Central memory CD8-positive, alpha-beta T cell (primary cell): ENCODE measurements around the gene ALDH16A1.
A peak's percentile ranks its signal among the peaks of the same experiment; 100 is the strongest.
"Not testable (repeated sequence)": the region's sequence is repeated elsewhere in the genome, so short reads cannot be mapped to it uniquely, and the experiment has no call there.

Experiments used
- ATAC-seq: fragments of 150-1000 bp; cut with Tn5 transposase; replicated peaks from 2 replicates; pipeline ENCODE4 v1.10.0; 2022; ENCODE audit warnings: mild to moderate bottlenecking, moderate FRiP score, moderate number of reproducible peaks; ENCODE audit not compliant: poor library complexity, severe bottlenecking; ENCODE audit errors: extremely low read depth
- DNase-seq, 2 donors: peaks; one replicate each; pipeline ENCODE4 v3.0.0; 2021; ENCODE audit warnings: low spot score in 2 of 2
- H3K27ac Mint-ChIP-seq: one replicate; pipeline ENCODE4 v1.8.0; 2022; ENCODE audit warnings: low read depth, mild to moderate bottlenecking, moderate library complexity, mixed read lengths
- H3K27me3 Mint-ChIP-seq: one replicate; pipeline ENCODE4 v1.8.0; 2022; ENCODE audit warnings: mixed read lengths
- H3K36me3 Mint-ChIP-seq: one replicate; pipeline ENCODE4 v1.8.0; 2022; ENCODE audit warnings: mild to moderate bottlenecking, moderate library complexity, mixed read lengths; ENCODE audit not compliant: insufficient read depth
- H3K4me1 Mint-ChIP-seq: one replicate; pipeline ENCODE4 v1.8.0; 2022; ENCODE audit warnings: mixed read lengths
- H3K4me3 Mint-ChIP-seq: one replicate; pipeline ENCODE4 v1.8.0; 2022; ENCODE audit warnings: mild to moderate bottlenecking, moderate library complexity, mixed read lengths
- H3K9me3 Mint-ChIP-seq: one replicate; pipeline ENCODE4 v1.8.0; 2022; ENCODE audit warnings: mixed read lengths

The ALDH16A1 gene

DNA sequence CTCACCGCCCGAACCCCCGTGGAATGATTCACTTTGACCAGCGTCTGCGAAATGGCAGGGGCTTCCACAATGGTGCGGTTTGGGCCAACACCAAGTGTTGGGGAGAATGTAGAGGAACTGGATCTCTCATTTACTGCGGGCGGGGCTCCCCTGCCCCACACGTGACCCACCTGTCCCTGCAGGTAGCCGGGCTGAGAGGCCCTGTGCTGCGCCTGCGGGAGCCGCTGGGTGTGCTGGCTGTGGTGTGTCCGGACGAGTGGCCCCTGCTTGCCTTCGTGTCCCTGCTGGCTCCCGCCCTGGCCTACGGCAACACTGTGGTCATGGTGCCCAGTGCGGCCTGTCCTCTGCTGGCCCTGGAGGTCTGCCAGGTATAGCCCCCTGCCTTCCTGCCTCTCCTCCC is 15.2 kb downstream of the ALDH16A1 start:
- Mint-ChIP-seq H3K4me3 (no peak overlapping the region), H3K27me3 (no peaks in the 10 kb centered on the region), H3K36me3 (peaks cover 19% of the 10 kb centered on the region), H3K27ac (peak overlapping the region; percentile 99), H3K4me1 (peaks cover 30% of the 10 kb centered on the region), H3K9me3 (no peaks in the 10 kb centered on the region)
- no peak for DNase-seq
- no peak for ATAC-seq

DNA sequence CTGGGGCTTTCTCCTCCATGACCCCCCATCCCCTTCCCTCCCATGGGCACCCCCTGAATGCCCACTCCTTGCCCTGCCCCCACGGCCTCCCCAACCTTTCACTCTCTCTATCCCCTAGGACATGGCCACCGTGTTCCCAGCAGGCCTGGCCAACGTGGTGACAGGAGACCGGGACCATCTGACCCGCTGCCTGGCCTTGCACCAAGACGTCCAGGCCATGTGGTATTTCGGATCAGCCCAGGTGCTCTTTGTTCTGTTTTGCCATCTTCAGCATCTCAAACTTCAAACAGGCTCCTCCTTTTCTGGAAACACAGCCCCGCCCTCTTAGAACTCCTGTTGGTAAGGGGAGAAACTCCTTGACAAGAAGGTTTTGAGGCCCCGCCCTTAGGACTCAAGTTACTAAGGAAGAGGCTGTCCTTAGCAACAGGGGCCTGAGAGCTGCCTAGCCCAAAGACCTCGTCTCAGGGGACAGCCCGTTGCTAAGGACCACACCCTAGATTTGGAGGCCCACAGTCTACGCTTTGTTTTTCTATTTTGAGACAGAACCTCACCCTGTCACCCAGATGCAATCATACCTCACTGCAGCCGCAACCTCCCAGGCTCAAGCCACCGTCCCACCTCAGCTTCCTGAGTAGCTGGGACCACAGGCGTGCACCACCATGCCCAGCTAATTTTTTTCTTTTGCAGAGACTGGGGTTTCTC is 15.9 kb downstream of the ALDH16A1 start:
- Mint-ChIP-seq H3K27me3 (no peaks in the 10 kb centered on the region), H3K4me3 (peak overlapping the region; percentile 79), H3K4me1 (peaks cover 35% of the 10 kb centered on the region), H3K27ac (peak overlapping the region; percentile 99), H3K36me3 (peaks cover 19% of the 10 kb centered on the region), H3K9me3 (no peaks in the 10 kb centered on the region)
- DNase-seq = peak; percentile 74 to 93
- peak; percentile 87 for ATAC-seq

DNA sequence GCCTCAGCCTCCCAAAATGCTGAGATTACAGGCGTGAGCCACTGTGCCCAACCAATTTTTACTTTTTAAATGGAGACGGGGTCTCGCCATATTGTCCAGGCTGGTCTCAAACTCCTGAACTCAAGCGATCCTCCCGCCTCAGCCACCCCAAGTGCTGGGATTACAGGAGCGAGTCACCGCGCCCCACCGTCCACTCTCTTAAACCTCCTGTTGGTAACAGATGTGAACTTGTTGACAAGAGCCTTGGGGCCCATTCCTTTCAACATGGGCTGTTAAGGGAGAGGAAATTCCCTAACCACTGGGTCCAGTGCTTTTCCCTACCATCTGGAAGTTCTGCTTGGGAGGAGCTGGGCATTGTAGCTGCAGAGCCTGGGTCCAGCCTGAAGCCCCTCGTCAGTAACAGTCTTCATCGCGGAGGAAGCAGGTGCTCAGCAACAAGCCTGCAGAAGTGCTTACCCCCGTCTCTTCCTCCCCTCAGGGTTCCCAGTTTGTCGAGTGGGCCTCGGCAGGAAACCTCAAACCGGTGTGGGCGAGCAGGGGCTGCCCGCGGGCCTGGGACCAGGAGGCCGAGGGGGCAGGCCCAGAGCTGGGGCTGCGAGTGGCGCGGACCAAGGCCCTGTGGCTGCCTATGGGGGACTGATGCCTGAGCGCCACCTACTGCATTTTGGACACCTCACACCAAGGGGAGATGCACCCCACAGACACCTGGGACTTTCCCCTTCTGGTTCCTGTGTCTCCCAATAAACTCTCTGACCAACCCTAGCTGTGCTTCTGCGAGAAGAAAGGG is 17.0 kb downstream of the ALDH16A1 start:
- peak; percentile 67 to 82 for DNase-seq
- peak overlapping the region; percentile 99 for H3K27ac Mint-ChIP-seq
- peak; percentile 38 for ATAC-seq
- H3K4me3 Mint-ChIP-seq = peak overlapping the region; percentile 53
- H3K4me1 Mint-ChIP-seq = peaks cover 38% of the 10 kb centered on the region
- H3K9me3 Mint-ChIP-seq = no peaks in the 10 kb centered on the region
- peaks cover 22% of the 10 kb centered on the region for H3K36me3 Mint-ChIP-seq
- no peaks in the 10 kb centered on the region for H3K27me3 Mint-ChIP-seq

DNA sequence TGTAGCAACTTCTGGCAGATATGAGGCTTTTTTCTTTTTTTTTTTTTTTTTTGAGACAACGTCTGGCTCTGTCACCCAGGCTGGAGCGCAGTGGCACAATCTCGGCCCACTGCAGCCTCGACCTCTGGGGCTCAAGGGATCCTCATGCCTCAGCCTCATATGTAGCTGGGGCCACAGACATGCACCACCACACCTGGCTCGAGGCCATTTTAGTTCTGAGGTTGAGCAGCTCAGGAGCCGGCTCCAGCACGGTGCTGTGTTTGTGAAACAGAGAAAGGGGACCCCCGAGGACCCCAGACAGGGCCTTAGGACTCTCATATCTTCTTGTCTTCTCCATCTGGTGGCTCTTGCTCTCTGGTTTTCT is 17.6 kb downstream of the ALDH16A1 start:
- Mint-ChIP-seq H3K36me3 (peaks cover 25% of the 10 kb centered on the region), H3K9me3 (no peaks in the 10 kb centered on the region), H3K4me1 (peaks cover 43% of the 10 kb centered on the region), H3K27me3 (no peaks in the 10 kb centered on the region), H3K4me3 (peak overlapping the region; percentile 53), H3K27ac (peak overlapping the region; percentile 99)
- ATAC-seq (no peak), DNase-seq (no peak)

DNA sequence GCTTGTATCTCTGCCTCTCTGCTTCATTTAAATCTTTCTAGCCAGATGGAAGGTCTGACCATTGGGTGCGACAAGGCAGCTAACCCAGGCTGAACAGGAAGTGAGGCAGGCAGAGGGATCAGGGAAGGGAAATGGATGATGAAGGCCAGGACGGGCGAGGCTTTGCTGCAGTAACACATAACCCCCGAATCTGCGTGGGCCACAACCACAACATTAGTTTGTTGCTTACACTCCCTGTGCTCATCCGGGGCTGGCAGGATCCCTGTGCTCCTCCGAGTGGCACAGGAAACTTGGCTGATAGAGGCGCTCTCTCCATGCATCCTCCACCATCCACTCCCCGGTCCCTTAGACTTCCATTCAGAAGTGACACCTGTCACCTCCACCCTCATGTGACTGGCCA is 19.9 kb downstream of the ALDH16A1 start:
- Mint-ChIP-seq H3K27ac (peak overlapping the region; percentile 99), H3K9me3 (no peaks in the 10 kb centered on the region), H3K27me3 (no peaks in the 10 kb centered on the region), H3K4me3 (peak overlapping the region; percentile 92), H3K4me1 (peaks cover 54% of the 10 kb centered on the region), H3K36me3 (peaks cover 44% of the 10 kb centered on the region)
- ATAC-seq (no peak), DNase-seq (no peak)

DNA sequence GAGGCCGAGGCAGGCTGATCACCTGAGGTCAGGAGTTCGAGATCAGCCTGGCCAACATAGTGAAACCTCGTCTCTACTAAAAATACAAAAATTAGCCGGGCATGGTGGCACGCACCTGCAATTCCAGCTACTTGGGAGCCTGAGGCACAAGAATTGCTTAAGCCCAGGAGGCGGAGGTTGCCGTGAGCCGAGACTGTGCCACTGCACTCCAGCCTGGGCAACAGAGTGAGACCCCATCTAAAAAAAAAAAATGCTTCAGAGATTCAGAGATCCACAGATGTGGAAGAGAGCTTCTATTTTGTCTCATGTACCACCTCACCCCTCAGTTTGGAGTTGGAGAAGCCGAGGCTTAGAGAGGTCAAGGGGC is 20.5 kb downstream of the ALDH16A1 start:
- Mint-ChIP-seq H3K27ac (peak overlapping the region; percentile 99), H3K4me3 (peak overlapping the region; percentile 92), H3K36me3 (peaks cover 45% of the 10 kb centered on the region), H3K4me1 (peaks cover 51% of the 10 kb centered on the region)
- not testable (repeated sequence) for H3K27me3 Mint-ChIP-seq, H3K9me3 Mint-ChIP-seq, DNase-seq, ATAC-seq

DNA sequence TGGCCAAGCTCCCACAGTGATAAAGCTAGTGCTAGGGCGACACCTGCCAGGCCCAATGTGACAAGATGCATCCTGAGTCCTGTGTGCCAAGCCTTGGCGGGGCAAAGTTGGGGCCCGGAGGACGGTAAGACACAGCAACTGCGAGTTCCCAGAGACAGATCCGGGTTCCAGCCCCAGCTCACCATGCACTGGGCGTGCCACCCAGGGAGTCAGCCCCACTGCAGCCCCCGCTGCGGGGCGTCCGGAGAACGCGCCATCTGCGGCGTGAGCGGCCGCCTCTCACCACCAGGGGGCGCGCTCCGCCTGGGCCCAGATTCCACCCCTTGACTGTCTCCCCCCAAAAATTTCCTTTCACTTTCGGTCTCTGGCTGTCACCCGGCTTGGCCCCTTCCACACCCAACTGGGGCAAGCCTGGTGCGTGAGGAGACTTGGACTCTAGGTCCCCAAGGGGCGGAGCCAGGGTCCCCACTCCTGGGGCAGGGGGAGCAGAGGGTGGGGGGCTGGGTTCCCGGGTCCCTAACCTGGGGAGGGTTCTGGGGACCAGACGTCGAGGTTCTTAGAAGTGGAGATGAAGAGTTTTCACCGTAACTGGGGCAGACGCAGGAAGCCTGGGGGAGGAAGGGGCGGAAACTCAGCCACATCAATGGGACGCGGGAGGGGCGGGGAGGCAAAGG is 21.0 kb downstream of the ALDH16A1 start, which contains the start of gene FLT3LG:
TSS of gene FLT3LG (plus strand) at position 348 of the 674 bp plus-strand sequence. CDS start 425 bp downstream, outside the sequence.
- peak within 1 kb of the TSS; percentile 92 for H3K4me3 Mint-ChIP-seq
- no peaks in the 10 kb centered on the region for H3K9me3 Mint-ChIP-seq
- peak; percentile 50 for ATAC-seq
- peaks cover 46% of the 10 kb centered on the region for H3K4me1 Mint-ChIP-seq
- peak within 1 kb of the TSS; percentile 99 for H3K27ac Mint-ChIP-seq
- DNase-seq = peak; percentile 87 to 90
- peaks cover 44% of the 10 kb centered on the region for H3K36me3 Mint-ChIP-seq
- no peaks in the 10 kb centered on the region for H3K27me3 Mint-ChIP-seq

DNA sequence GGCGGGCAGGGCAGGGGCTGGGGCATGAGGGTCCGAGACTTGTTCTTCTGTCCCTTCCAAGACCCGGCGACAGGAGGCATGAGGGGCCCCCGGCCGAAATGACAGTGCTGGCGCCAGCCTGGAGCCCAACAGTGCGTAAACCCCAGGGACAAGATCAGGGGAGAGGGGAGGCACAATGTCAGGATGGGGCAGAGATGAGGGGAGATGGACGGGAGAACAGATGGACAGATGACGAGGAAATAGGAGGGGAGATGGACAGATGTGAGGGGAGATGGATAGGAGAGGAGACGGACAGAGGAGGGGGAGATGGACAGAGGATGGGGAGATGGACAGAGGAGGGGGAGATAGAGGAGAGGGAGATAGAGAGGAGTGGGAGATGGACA is 21.5 kb downstream of the ALDH16A1 start:
- no peaks in the 10 kb centered on the region for H3K9me3 Mint-ChIP-seq
- peak overlapping the region; percentile 92 for H3K4me3 Mint-ChIP-seq
- no peak for ATAC-seq
- H3K27me3 Mint-ChIP-seq = no peaks in the 10 kb centered on the region
- peaks cover 45% of the 10 kb centered on the region for H3K36me3 Mint-ChIP-seq
- H3K27ac Mint-ChIP-seq = peak overlapping the region; percentile 99
- peaks cover 44% of the 10 kb centered on the region for H3K4me1 Mint-ChIP-seq
- no peak for DNase-seq

DNA sequence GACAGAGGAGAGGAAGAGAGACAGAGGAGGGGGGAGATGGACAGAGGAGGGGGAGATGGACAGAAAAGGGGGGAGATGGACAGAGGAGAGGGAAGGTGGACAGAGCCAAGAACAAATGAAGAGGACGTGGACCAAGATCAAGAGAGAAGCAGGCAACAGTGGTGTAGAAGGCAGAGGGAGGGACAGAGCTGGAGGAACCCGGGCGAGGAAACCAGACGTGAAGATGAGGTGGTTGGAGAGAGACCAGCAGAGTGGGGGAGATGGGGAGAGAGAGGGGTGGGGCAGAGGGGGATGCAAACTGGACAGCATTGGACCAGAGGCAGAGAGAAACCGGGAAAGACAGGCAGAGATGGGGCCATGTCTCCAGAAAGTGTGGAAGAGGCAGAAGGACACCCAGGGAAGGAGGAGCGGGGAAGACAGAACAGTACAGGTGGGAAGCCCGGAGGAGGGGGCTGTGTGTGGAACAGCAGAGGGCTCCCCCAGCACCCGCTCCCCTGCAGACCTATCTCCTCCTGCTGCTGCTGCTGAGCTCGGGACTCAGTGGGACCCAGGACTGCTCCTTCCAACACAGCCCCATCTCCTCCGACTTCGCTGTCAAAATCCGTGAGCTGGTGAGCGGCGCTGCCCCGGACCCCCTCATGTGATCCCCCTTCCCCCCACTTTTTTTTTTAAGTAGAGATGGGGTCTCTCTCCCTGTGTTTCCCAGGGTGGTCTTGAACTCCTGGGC is 22.3 kb downstream of the ALDH16A1 start:
- no peaks in the 10 kb centered on the region for H3K9me3 Mint-ChIP-seq
- peak overlapping the region; percentile 99 for H3K27ac Mint-ChIP-seq
- H3K27me3 Mint-ChIP-seq = no peaks in the 10 kb centered on the region
- peaks cover 38% of the 10 kb centered on the region for H3K4me1 Mint-ChIP-seq
- peak overlapping the region; percentile 92 for H3K4me3 Mint-ChIP-seq
- no peak for ATAC-seq
- H3K36me3 Mint-ChIP-seq = peaks cover 46% of the 10 kb centered on the region
- DNase-seq = no peak

DNA sequence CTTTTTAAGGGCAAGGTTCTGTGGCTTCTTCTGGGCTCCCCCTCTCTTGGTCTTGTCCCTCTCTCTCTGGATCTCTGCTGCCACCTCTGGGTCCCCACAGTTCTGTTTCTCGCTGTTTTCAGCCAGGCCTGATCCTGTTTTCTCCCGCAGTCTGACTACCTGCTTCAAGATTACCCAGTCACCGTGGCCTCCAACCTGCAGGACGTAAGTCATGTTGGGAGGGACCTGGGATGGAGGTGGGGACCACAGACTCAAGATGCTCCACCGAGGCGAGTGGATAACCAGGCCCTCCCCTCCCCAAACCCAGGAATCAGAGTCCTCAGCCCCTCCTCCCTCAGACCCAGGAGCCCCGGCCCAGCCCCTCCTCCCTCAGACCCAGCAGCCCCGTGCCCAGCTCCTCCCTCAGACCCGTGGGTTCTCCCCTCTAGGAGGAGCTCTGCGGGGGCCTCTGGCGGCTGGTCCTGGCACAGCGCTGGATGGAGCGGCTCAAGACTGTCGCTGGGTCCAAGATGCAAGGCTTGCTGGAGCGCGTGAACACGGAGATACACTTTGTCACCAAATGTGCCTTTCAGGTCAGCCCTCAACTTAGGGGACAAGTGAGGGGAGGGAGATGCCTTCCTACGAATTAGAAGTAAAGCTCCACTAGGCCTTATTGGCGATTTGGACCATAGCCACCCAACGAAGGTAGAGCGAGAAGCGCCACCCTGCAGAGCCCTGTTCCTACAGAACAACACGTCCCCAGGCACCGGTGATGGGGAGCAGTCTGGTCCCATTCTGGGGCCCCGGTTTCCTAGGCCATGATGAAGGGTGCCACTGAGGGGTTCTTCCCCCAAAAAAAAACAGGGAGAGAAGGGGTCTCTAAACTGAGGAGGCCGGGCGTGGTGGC is 23.2 kb downstream of the ALDH16A1 start:
- DNase-seq (peak in 1 of 2 donors; percentile 38), ATAC-seq (peak; percentile 44)
- Mint-ChIP-seq H3K9me3 (no peaks in the 10 kb centered on the region), H3K27me3 (no peaks in the 10 kb centered on the region), H3K4me1 (peaks cover 33% of the 10 kb centered on the region), H3K27ac (peak overlapping the region; percentile 99), H3K4me3 (peak overlapping the region; percentile 92), H3K36me3 (peaks cover 55% of the 10 kb centered on the region)

DNA sequence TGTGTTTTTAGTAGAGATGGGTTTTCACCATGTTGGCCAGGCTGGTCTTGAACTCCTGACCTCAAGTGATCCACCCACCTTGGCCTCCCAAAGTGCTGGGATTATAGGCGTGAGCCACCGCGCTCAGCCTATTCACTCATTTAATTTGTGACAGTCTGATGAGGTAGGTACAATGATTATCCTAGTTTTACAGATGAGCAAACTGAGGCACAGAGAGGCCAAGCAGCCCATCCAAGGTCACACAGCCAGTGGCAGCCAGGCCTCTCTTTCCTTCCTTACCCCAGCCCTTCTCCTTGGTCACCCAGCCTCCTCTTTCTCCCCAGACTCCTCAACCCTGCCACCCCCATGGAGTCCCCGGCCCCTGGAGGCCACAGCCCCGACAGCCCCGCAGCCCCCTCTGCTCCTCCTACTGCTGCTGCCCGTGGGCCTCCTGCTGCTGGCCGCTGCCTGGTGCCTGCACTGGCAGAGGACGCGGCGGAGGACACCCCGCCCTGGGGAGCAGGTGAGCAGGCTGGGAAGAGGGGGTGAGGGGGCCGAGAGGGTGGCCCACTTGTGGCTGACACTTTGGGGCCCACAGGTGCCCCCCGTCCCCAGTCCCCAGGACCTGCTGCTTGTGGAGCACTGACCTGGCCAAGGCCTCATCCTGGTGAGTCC is 27.1 kb downstream of the ALDH16A1 start:
- Mint-ChIP-seq H3K4me3 (no peak overlapping the region), H3K9me3 (no peaks in the 10 kb centered on the region), H3K4me1 (peaks cover 21% of the 10 kb centered on the region), H3K27ac (no peak overlapping the region), H3K36me3 (peaks cover 74% of the 10 kb centered on the region), H3K27me3 (no peaks in the 10 kb centered on the region)
- ATAC-seq (no peak), DNase-seq (no peak)
